Astrocyte (in vitro differentiated cells and primary cell): ENCODE data around the gene CNTNAP1. TPM values are rescaled to one million over a fixed set of nuclear protein-coding genes. Genes with fewer than 3 reads are reported as not detected.

Experiments
- DNase-seq: peaks from one replicate; pipeline ENCODE4 v3.0.0-alpha.2; 2010; ENCODE audit warnings: low read depth
- FAIRE-seq: peaks from 2 replicates; lab custom pipeline; 2011; peaks lifted over from hg19 to GRCh38; lab: Jason Lieb, UNC
- H2AFZ ChIP-seq: 2 replicates; pipeline ENCODE4 v1.6.0; 2012; ENCODE audit warnings: low read depth, low read length, inconsistent platforms
- H3K27ac ChIP-seq: 2 replicates; pipeline ENCODE4 v1.5.1; 2011; ENCODE audit warnings: low read depth, low read length, inconsistent platforms
- H3K27me3 ChIP-seq: 2 replicates; pipeline ENCODE4 v1.6.0; 2011; ENCODE audit warnings: low read length, inconsistent platforms; ENCODE audit not compliant: insufficient read depth
- H3K36me3 ChIP-seq: 2 replicates; pipeline ENCODE4 v1.5.1; 2011; ENCODE audit warnings: low read length, inconsistent platforms; ENCODE audit not compliant: insufficient read depth
- H3K4me1 ChIP-seq: 2 replicates; pipeline ENCODE4 v1.5.1; 2011; ENCODE audit warnings: low read length, inconsistent platforms; ENCODE audit not compliant: insufficient read depth
- H3K4me2 ChIP-seq: 2 replicates; pipeline ENCODE4 v1.6.0; 2012; ENCODE audit warnings: low read length, inconsistent platforms
- H3K4me3 ChIP-seq: 2 replicates; pipeline ENCODE4 v1.5.1; 2011; ENCODE audit warnings: low read depth, mild to moderate bottlenecking, low read length, inconsistent platforms; ENCODE audit not compliant: insufficient read depth
- H3K79me2 ChIP-seq: 2 replicates; pipeline ENCODE4 v1.6.0; 2012; ENCODE audit warnings: mild to moderate bottlenecking, low read length, inconsistent platforms; ENCODE audit not compliant: insufficient read depth
- H3K9ac ChIP-seq: 2 replicates; pipeline ENCODE4 v1.6.0; 2012; ENCODE audit warnings: mild to moderate bottlenecking, low read length, inconsistent platforms
- H3K9me3 ChIP-seq: 2 replicates; pipeline ENCODE4 v1.5.1; 2012; ENCODE audit warnings: low read depth, mild to moderate bottlenecking, low read length, inconsistent platforms; ENCODE audit not compliant: insufficient read depth
- H4K20me1 ChIP-seq: 2 replicates; pipeline ENCODE4 v1.6.0; 2012; ENCODE audit warnings: low read length, inconsistent platforms; ENCODE audit not compliant: insufficient read depth
- H3K27ac Mint-ChIP-seq: one replicate; pipeline ENCODE4 v1.8.0; 2021; ENCODE audit warnings: mild to moderate bottlenecking, mixed read lengths; ENCODE audit not compliant: unreplicated experiment
- H3K27me3 Mint-ChIP-seq: one replicate; pipeline ENCODE4 v1.8.0; 2021; ENCODE audit warnings: low read depth, mixed read lengths; ENCODE audit not compliant: unreplicated experiment
- H3K36me3 Mint-ChIP-seq: one replicate; pipeline ENCODE4 v1.8.0; 2021; ENCODE audit warnings: low read depth, mixed read lengths; ENCODE audit not compliant: unreplicated experiment
- H3K4me1 Mint-ChIP-seq: one replicate; pipeline ENCODE4 v1.8.0; 2021; ENCODE audit warnings: low read depth, mixed read lengths; ENCODE audit not compliant: unreplicated experiment
- H3K4me3 Mint-ChIP-seq: one replicate; pipeline ENCODE4 v1.8.0; 2021; ENCODE audit warnings: mild to moderate bottlenecking, moderate library complexity, mixed read lengths; ENCODE audit not compliant: unreplicated experiment
- H3K9me3 Mint-ChIP-seq: one replicate; pipeline ENCODE4 v1.8.0; 2021; ENCODE audit warnings: mild to moderate bottlenecking, mixed read lengths; ENCODE audit not compliant: unreplicated experiment
- EZH2 ChIP-seq: IDR thresholded peaks from 2 replicates; pipeline ENCODE4 v1.6.1; 2012; ENCODE audit warnings: mild to moderate bottlenecking, low read length, inconsistent platforms; ENCODE audit not compliant: insufficient read depth
- total RNA-seq: library from RNA; stranded (reverse); gene quantifications from 2 replicates; pipeline ENCODE4 v1.2.1, GENCODE V29; 2021
- TF ChIP-seq, protein P1 (sequence below): IDR thresholded peaks from 2 replicates; pipeline ENCODE4 v1.5.1; 2011; ENCODE audit warnings: low read depth, mild to moderate bottlenecking, inconsistent platforms, low read length, moderate library complexity; ENCODE audit not compliant: insufficient read depth

Gene CNTNAP1
- total RNA-seq, 1 donor from 2014 or later: 16.4 TPM

DNA sequence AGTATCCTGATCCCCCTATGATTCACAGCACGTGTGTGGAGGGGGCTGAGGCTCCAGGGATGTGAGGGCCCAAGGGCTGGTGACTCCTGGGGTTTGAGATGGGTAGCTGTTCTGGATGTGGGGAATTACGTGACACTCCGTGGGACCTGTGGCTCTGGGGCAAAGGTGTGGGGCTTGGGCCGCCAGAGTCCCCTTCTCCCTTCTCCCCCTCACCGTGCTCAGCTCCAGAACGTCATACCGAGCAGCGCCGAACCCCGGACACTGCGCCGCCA lies 12.7 kb upstream of the CNTNAP1 start:
- no peaks in the 10 kb centered on the region for H3K9me3 Mint-ChIP-seq
- Histone ChIP-seq H3K36me3 (peaks cover 9% of the 10 kb centered on the region), H2AFZ (no peak overlapping the region), H3K4me2 (no peak overlapping the region), H3K27me3 (no peaks in the 10 kb centered on the region), H3K79me2 (peaks cover 5% of the 10 kb centered on the region), H3K27ac (no peak overlapping the region), H3K4me3 (no peak overlapping the region), H3K9me3 (no peaks in the 10 kb centered on the region), H3K4me1 (peaks cover 27% of the 10 kb centered on the region), H4K20me1 (peaks cover 69% of the 10 kb centered on the region), H3K9ac (no peak overlapping the region)
- TF ChIP-seq, protein P1, sequence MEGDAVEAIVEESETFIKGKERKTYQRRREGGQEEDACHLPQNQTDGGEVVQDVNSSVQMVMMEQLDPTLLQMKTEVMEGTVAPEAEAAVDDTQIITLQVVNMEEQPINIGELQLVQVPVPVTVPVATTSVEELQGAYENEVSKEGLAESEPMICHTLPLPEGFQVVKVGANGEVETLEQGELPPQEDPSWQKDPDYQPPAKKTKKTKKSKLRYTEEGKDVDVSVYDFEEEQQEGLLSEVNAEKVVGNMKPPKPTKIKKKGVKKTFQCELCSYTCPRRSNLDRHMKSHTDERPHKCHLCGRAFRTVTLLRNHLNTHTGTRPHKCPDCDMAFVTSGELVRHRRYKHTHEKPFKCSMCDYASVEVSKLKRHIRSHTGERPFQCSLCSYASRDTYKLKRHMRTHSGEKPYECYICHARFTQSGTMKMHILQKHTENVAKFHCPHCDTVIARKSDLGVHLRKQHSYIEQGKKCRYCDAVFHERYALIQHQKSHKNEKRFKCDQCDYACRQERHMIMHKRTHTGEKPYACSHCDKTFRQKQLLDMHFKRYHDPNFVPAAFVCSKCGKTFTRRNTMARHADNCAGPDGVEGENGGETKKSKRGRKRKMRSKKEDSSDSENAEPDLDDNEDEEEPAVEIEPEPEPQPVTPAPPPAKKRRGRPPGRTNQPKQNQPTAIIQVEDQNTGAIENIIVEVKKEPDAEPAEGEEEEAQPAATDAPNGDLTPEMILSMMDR: no peak
- no peak for TF ChIP-seq EZH2
- H3K27ac Mint-ChIP-seq: no peak overlapping the region
- H3K36me3 Mint-ChIP-seq: peaks cover 40% of the 10 kb centered on the region
- peaks cover 17% of the 10 kb centered on the region for H3K4me1 Mint-ChIP-seq
- H3K4me3 Mint-ChIP-seq: no peak overlapping the region
- H3K27me3 Mint-ChIP-seq: peaks cover 6% of the 10 kb centered on the region
- FAIRE-seq (no peak), DNase-seq (no peak)

DNA sequence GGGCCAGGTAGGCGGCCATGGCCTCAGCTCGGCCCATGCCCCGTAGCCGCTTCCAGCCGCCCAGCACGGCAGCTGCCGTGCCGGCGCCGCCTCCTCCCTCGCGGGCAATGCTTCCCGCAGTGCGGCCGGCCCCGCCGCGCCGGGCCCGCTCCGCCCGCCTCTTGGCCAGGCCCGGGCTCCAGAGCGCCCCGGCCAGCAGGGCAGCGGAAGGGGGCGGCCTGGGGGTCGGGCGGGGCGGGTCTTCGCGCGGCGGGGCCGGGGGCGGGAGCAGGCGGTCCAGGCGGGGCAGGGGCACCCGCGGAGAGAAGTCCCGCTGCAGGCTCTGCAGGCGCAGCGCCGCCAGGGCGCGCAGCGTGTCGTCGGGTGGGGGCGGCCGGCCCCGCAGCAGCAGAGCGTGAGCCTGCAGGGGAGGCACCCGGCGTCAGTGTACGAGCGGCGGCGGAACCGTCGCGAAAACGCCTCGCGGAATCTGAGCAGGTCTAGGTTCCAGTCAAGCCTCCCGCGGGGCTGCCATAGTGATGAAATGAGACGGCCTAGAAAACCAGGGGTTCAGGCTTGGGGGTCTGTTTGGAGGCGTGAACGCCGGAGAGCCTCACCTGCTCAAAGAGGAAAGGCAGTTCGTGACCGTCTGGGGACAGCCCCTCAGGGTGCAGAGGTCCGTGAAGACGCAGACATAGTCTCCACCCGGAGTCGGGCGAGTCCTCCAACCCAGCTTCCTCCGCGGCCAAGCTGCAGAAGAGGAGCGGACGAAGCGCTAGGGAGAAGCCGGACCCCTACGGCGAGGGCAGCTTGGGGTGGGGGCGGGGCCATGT lies 12.1 kb upstream of the CNTNAP1 start:
- Mint-ChIP-seq H3K36me3 (peaks cover 39% of the 10 kb centered on the region), H3K27me3 (peaks cover 6% of the 10 kb centered on the region), H3K27ac (no peak overlapping the region), H3K4me1 (peaks cover 17% of the 10 kb centered on the region), H3K9me3 (no peaks in the 10 kb centered on the region), H3K4me3 (no peak overlapping the region)
- Histone ChIP-seq H3K36me3 (peaks cover 9% of the 10 kb centered on the region), H3K4me3 (no peak overlapping the region), H3K4me1 (peaks cover 30% of the 10 kb centered on the region), H4K20me1 (peaks cover 74% of the 10 kb centered on the region), H3K9me3 (no peaks in the 10 kb centered on the region), H3K4me2 (no peak overlapping the region), H3K79me2 (peaks cover 9% of the 10 kb centered on the region), H3K27ac (no peak overlapping the region), H2AFZ (no peak overlapping the region), H3K9ac (no peak overlapping the region), H3K27me3 (no peaks in the 10 kb centered on the region)
- no peak for TF ChIP-seq EZH2
- TF ChIP-seq, protein P1: no peak
- DNase-seq (no peak), FAIRE-seq (no peak)
